ENCODE results near the gene TNFAIP6. TPM values are rescaled to one million over a fixed set of nuclear protein-coding genes. Genes with fewer than 3 reads are reported as not detected.
"Not testable (repeated sequence)": the region's sequence is repeated elsewhere in the genome, so short reads cannot be mapped to it uniquely, and the experiment has no call there.

Gene TNFAIP6, protein sequence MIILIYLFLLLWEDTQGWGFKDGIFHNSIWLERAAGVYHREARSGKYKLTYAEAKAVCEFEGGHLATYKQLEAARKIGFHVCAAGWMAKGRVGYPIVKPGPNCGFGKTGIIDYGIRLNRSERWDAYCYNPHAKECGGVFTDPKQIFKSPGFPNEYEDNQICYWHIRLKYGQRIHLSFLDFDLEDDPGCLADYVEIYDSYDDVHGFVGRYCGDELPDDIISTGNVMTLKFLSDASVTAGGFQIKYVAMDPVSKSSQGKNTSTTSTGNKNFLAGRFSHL
- under 1 TPM in 1 of 4 donors, not detected in 3; 0.45 TPM for total RNA-seq

DNA sequence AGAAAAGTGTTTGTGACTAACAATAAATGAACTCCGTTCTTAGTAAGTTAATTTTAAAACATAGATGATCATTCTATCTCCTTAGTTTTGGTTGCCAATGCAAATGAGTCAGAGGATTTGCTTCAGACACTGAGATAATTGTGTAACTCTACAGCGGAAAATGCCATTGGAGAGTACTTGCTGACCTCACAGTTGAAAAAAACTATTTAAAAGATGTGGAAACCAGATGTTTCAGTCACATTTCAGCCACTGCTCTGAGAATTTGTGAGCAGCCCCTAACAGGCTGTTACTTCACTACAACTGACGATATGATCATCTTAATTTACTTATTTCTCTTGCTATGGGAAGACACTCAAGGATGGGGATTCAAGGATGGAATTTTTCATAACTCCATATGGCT lies at the start of gene TNFAIP6:
TSS of gene TNFAIP6 (plus strand) at position 234 of the 400 bp plus-strand sequence. CDS start at position 309, 75 bp downstream.
- Histone ChIP-seq H3K9me3 (no peaks in the 10 kb centered on the region), H3K27me3 (no peaks in the 10 kb centered on the region), H3K27ac (peak within 1 kb of the TSS; percentile 27), H3K36me3 (no peaks in the 10 kb centered on the region), H3K4me3 (no peak within 1 kb of the TSS), H3K4me1 (no peaks in the 10 kb centered on the region)
- TF ChIP-seq CTCF (IDR thresholded peaks at IDR 0.05) = no peak
- no peak for TF ChIP-seq EP300 (IDR thresholded peaks at IDR 0.05)
- TF ChIP-seq POLR2AphosphoS5 (IDR thresholded peaks at IDR 0.05) = peak in 1 of 3 donors; percentile 48
- peak; percentile 25 to 52 for TF ChIP-seq POLR2A (IDR thresholded peaks at IDR 0.05)
- DNase-seq (ENCODE audit: low spot score in 2 of 2) = no peak
- 48% methylated on average over 3 of the region's 3 CpGs for WGBS

- H3K27me3 ChIP-seq; H3K4me1 ChIP-seq; H3K4me3 ChIP-seq; H3K36me3 ChIP-seq; H3K27ac ChIP-seq; H3K9me3 ChIP-seq; DNase-seq (ENCODE audit: low spot score in 2 of 2): not testable (repeated sequence)
- 96% methylated on average over 6 of the region's 6 CpGs for WGBS
Observed at GRCh38 chr2:151310313-151310712, 47.1 kb upstream of the TNFAIP6 start.

DNA sequence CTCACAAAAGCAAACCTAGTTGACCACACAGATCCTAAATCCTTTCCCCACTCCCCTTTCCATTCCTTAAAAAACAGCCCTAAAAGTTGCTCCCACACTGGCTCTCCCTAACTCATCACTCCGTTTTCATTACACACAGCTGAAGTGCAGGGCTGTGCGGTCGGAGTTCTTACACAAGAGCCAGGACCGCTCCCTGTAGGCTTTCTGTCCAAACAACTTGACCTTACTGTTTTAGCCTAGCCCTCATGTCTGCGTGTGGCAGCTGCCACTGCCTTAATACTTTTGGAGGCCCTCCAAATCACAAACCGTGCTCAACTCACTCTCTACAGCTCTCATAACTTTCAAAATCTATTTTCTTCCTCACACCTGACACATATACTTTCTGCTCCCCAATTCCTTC lies 45.0 kb upstream of the TNFAIP6 start:
- H3K4me1 ChIP-seq; H3K4me3 ChIP-seq; H3K27ac ChIP-seq; H3K9me3 ChIP-seq; H3K27me3 ChIP-seq; DNase-seq (ENCODE audit: low spot score in 2 of 2); H3K36me3 ChIP-seq: not testable (repeated sequence)
- 78% methylated on average over 6 of the region's 6 CpGs for WGBS

DNA sequence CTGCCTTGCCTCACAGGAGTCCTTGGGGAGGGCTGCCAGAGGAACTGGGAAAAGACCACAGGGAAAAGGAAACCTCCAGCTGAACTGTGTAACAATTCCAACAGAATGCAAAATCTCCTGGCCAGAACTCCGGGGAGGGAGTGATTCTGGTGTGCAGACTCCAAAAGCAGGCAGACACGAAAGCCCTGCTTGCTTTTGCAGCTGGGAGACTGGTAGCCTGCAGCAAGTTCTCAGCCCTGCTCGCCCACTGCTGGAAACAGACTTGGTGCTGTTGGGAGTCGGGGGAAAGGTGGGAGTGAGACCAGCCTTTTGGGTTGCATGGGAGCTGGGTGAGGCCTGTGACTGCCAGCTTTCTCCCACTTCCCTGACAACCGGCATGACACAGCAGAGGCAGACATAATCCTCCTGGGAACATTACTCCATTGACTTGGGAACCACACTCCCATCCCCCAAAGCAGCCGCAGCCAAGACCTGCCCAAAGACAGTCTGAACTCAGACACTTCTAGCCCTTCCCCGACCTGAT lies 42.0 kb upstream of the TNFAIP6 start:
- WGBS = 29% methylated on average over 7 of the region's 7 CpGs
- TF ChIP-seq EP300 (IDR thresholded peaks at IDR 0.05) (no peak), CTCF (IDR thresholded peaks at IDR 0.05) (no peak), POLR2AphosphoS5 (IDR thresholded peaks at IDR 0.05) (no peak), POLR2A (IDR thresholded peaks at IDR 0.05) (no peak)
- no peaks in the 10 kb centered on the region for H3K27me3 ChIP-seq
- no peak for DNase-seq (ENCODE audit: low spot score in 2 of 2)
- peak overlapping the region; percentile 12 for H3K4me3 ChIP-seq
- H3K27ac ChIP-seq = no peak overlapping the region
- no peaks in the 10 kb centered on the region for H3K9me3 ChIP-seq
- no peaks in the 10 kb centered on the region for H3K36me3 ChIP-seq
- H3K4me1 ChIP-seq = peaks cover 8% of the 10 kb centered on the region

GRCh38 chr2:151325581-151326095 lies 31.8 kb upstream of the TNFAIP6 start:
- H3K27ac ChIP-seq = no peak overlapping the region
- no peaks in the 10 kb centered on the region for H3K36me3 ChIP-seq
- no peaks in the 10 kb centered on the region for H3K27me3 ChIP-seq
- no peaks in the 10 kb centered on the region for H3K9me3 ChIP-seq
- H3K4me3 ChIP-seq = no peak overlapping the region
- WGBS = 77% methylated on average over 4 of the region's 4 CpGs
- TF ChIP-seq POLR2AphosphoS5 (IDR thresholded peaks at IDR 0.05) (no peak), EP300 (IDR thresholded peaks at IDR 0.05) (no peak), CTCF (IDR thresholded peaks at IDR 0.05) (no peak), POLR2A (IDR thresholded peaks at IDR 0.05) (no peak)
- DNase-seq (ENCODE audit: low spot score in 2 of 2) = no peak
- no peaks in the 10 kb centered on the region for H3K4me1 ChIP-seq

GRCh38 chr2:151326554-151326953 lies 30.8 kb upstream of the TNFAIP6 start:
- Histone ChIP-seq H3K36me3 (no peaks in the 10 kb centered on the region), H3K4me1 (no peaks in the 10 kb centered on the region), H3K9me3 (no peaks in the 10 kb centered on the region), H3K27ac (no peak overlapping the region), H3K27me3 (no peaks in the 10 kb centered on the region), H3K4me3 (no peak overlapping the region)
- TF ChIP-seq EP300 (IDR thresholded peaks at IDR 0.05) = no peak
- no peak for TF ChIP-seq POLR2AphosphoS5 (IDR thresholded peaks at IDR 0.05)
- no peak for TF ChIP-seq POLR2A (IDR thresholded peaks at IDR 0.05)
- no peak for TF ChIP-seq CTCF (IDR thresholded peaks at IDR 0.05)
- DNase-seq (ENCODE audit: low spot score in 2 of 2) = no peak
- 91% methylated on average over 1 of the region's 1 CpG for WGBS

Data from suprapubic skin (tissue), 4 donors.